Endothelial cell (in vitro differentiated cells): ENCODE results near the gene ATL3. TPM values are rescaled to one million over a fixed set of nuclear protein-coding genes. Genes with fewer than 3 reads are reported as not detected.

ENCODE experiments used
- DNase-seq: peaks from one replicate; pipeline ENCODE4 v3.0.0; 2021; ENCODE audit warnings: low spot score
- H3K27ac Mint-ChIP-seq: one replicate; pipeline ENCODE4 v1.8.0; 2021; ENCODE audit warnings: mixed read lengths, inconsistent platforms; ENCODE audit not compliant: unreplicated experiment
- H3K27me3 Mint-ChIP-seq: one replicate; pipeline ENCODE4 v1.8.0; 2021; ENCODE audit warnings: mild to moderate bottlenecking, moderate library complexity, mixed read lengths, inconsistent platforms; ENCODE audit not compliant: unreplicated experiment
- H3K36me3 Mint-ChIP-seq: one replicate; pipeline ENCODE4 v1.8.0; 2021; ENCODE audit warnings: mild to moderate bottlenecking, low read depth, mixed read lengths, inconsistent platforms; ENCODE audit not compliant: unreplicated experiment
- H3K4me1 Mint-ChIP-seq: one replicate; pipeline ENCODE4 v1.8.0; 2021; ENCODE audit warnings: mild to moderate bottlenecking, mixed read lengths, inconsistent platforms; ENCODE audit not compliant: unreplicated experiment
- H3K4me3 Mint-ChIP-seq: one replicate; pipeline ENCODE4 v1.8.0; 2021; ENCODE audit warnings: mild to moderate bottlenecking, mixed read lengths, inconsistent platforms; ENCODE audit not compliant: unreplicated experiment
- H3K9me3 Mint-ChIP-seq: one replicate; pipeline ENCODE4 v1.8.0; 2021; ENCODE audit warnings: mixed read lengths, inconsistent platforms; ENCODE audit not compliant: unreplicated experiment
- long read RNA-seq: library from polyadenylated mRNA; unstranded; transcript quantifications from one replicate; pipeline ENCODE4 v2.0.0, GENCODE V29; 2020; ENCODE audit not compliant: unreplicated experiment
- total RNA-seq: library from RNA; stranded (reverse); fragmentation: NEBNext Ultra II Directional; extraction: Animal tissue kit (Norgen Biotek cat#: 25700); gene quantifications from one replicate; pipeline ENCODE4 v1.2.1, GENCODE V29; 2021; ENCODE audit not compliant: unreplicated experiment
- TF ChIP-seq, protein P1 (sequence below): fragments of 200-600 bp; sonication (generic); IDR thresholded peaks from one replicate; pipeline ENCODE4 v1.5.0; 2021; ENCODE audit warnings: antibody characterized with exemption; ENCODE audit not compliant: unreplicated experiment

ATL3 gene, protein sequence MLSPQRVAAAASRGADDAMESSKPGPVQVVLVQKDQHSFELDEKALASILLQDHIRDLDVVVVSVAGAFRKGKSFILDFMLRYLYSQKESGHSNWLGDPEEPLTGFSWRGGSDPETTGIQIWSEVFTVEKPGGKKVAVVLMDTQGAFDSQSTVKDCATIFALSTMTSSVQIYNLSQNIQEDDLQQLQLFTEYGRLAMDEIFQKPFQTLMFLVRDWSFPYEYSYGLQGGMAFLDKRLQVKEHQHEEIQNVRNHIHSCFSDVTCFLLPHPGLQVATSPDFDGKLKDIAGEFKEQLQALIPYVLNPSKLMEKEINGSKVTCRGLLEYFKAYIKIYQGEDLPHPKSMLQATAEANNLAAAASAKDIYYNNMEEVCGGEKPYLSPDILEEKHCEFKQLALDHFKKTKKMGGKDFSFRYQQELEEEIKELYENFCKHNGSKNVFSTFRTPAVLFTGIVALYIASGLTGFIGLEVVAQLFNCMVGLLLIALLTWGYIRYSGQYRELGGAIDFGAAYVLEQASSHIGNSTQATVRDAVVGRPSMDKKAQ
- total RNA-seq, result 35.6 TPM
- long read RNA-seq, full-length matches to known transcripts, result 13 of 14 reads
- long read RNA-seq, partial matches to known transcripts, result 0 of 14 reads
- long read RNA-seq, other reads (novel, unspliced or antisense), result 1 of 14 reads

DNA sequence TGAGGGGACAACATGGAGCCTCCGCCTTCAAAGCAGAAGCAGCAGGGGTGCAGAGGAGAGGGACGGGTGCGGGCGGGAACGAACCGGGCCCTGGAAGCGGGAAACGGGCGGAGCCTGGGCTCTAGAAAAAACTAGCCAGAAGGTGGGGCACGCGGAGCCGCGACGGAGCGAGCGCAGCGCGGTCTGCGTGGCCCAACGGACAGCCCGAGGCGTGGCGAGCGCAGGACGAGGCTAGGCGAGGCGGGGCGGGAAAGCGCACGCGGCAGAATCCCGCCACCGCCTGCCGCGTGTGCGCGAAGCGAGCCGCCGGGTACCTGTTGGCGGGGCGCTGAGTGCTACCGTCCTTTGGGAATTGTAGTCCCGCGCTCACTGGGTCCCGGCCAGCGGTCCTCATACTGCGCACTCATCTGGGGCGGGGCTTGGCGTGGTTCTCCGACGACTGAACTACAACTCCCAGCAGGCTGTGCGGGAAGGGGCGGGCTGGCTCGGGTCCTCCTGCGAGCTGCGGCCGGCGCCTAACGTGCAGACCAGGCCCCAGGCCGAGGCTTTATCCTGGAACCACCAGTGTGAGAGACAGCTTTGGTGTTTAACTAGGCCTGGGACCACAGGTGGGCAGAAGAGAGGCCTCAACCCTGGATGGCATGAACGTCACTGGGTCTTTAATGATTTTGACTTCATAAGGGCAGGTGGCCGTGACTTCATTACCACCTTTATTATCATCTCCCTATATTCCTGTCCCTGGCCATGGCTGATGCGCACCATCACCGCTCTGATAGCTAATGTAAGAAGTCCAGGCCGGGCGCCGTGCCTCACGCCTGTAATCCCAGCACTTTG, at the start of gene ATL3:
Gene ATL3 (minus strand): TSS at position 55 of the 834 bp plus-strand sequence. CDS start 41 bp downstream, at position 14.
- DNase-seq, result peak; percentile 94
- Mint-ChIP-seq H3K36me3 (peaks cover 3% of the 10 kb centered on the region), H3K27ac (peak within 1 kb of the TSS; percentile 61), H3K9me3 (no peaks in the 10 kb centered on the region), H3K4me1 (peaks cover 9% of the 10 kb centered on the region), H3K4me3 (peak within 1 kb of the TSS; percentile 85), H3K27me3 (peaks cover 3% of the 10 kb centered on the region)
- TF ChIP-seq, protein P1, sequence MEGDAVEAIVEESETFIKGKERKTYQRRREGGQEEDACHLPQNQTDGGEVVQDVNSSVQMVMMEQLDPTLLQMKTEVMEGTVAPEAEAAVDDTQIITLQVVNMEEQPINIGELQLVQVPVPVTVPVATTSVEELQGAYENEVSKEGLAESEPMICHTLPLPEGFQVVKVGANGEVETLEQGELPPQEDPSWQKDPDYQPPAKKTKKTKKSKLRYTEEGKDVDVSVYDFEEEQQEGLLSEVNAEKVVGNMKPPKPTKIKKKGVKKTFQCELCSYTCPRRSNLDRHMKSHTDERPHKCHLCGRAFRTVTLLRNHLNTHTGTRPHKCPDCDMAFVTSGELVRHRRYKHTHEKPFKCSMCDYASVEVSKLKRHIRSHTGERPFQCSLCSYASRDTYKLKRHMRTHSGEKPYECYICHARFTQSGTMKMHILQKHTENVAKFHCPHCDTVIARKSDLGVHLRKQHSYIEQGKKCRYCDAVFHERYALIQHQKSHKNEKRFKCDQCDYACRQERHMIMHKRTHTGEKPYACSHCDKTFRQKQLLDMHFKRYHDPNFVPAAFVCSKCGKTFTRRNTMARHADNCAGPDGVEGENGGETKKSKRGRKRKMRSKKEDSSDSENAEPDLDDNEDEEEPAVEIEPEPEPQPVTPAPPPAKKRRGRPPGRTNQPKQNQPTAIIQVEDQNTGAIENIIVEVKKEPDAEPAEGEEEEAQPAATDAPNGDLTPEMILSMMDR, result no peak

DNA sequence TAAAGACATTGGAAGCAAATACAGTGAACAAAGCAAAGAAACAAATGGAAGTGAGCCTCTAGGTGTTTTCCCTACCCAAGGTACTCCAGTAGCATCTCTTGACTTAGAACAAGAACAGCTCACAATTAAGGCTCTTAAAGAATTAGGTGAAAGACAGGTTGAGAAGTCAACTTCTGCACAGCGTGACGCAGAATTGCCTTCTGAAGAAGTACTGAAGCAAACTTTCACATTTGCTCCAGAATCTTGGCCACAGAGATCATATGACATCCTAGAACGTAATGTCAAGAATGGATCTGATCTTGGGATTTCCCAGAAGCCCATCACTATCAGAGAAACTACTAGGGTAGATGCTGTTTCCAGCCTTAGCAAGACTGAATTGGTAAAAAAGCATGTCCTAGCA, 49.4 kb upstream of the ATL3 start:
- Mint-ChIP-seq H3K36me3 (no peaks in the 10 kb centered on the region), H3K4me1 (no peaks in the 10 kb centered on the region), H3K27ac (no peak overlapping the region), H3K9me3 (no peaks in the 10 kb centered on the region), H3K27me3 (no peaks in the 10 kb centered on the region), H3K4me3 (no peak overlapping the region)
- no peak for DNase-seq
- TF ChIP-seq, protein P1, result no peak

DNA sequence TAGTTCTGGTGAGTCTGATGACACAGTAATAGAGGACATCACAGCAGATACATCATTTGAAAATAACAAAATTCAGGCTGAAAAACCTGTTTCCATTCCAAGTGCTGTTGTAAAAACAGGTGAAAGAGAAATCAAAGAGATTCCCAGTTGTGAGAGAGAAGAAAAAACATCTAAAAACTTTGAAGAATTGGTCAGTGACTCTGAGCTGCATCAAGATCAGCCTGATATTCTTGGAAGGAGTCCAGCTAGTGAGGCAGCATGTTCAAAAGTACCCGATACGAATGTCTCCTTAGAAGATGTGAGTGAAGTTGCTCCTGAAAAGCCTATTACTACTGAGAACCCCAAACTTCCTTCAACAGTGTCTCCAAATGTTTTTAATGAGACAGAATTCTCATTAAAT, 48.8 kb upstream of the ATL3 start:
- Mint-ChIP-seq H3K4me3 (no peak overlapping the region), H3K9me3 (no peaks in the 10 kb centered on the region), H3K27ac (no peak overlapping the region), H3K36me3 (no peaks in the 10 kb centered on the region), H3K27me3 (no peaks in the 10 kb centered on the region), H3K4me1 (no peaks in the 10 kb centered on the region)
- TF ChIP-seq, protein P1, result no peak
- no peak for DNase-seq

DNA sequence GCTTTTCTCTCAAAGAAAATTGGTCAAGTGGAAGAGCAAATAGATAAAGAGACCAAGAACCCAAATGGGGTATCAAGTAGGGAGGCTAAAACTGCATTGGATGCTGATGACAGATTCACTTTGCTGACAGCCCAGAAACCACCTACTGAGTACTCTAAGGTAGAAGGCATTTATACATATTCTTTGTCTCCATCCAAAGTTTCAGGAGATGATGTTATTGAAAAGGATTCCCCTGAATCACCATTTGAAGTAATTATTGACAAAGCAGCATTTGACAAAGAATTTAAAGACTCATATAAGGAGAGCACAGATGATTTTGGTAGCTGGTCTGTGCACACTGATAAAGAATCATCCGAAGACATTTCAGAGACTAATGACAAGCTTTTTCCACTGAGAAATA, 47.8 kb upstream of the ATL3 start:
- no peaks in the 10 kb centered on the region for H3K27me3 Mint-ChIP-seq

More for the DNA sequence above, 47.8 kb upstream of the ATL3 start:
- no peaks in the 10 kb centered on the region for H3K9me3 Mint-ChIP-seq
- no peaks in the 10 kb centered on the region for H3K4me1 Mint-ChIP-seq
- no peaks in the 10 kb centered on the region for H3K36me3 Mint-ChIP-seq
- no peak overlapping the region for H3K4me3 Mint-ChIP-seq
- TF ChIP-seq, protein P1, result no peak
- no peak for DNase-seq
- no peak overlapping the region for H3K27ac Mint-ChIP-seq
